ENCODE measurements around the gene FDX2. TPM values are rescaled to one million over a fixed set of nuclear protein-coding genes. Genes with fewer than 3 reads are reported as not detected.

The FDX2 gene
- total and polyA plus RNA-seq, 4 donors: 5.8 to 18.7 (median 10.0) TPM

GRCh38 chr19:10365518-10365917 lies 49.7 kb upstream of the FDX2 start (continued):
- TF ChIP-seq, protein P1, sequence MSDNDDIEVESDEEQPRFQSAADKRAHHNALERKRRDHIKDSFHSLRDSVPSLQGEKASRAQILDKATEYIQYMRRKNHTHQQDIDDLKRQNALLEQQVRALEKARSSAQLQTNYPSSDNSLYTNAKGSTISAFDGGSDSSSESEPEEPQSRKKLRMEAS (IDR thresholded peaks at IDR 0.05): no peak
- TF ChIP-seq SP1 (IDR thresholded peaks at IDR 0.05): no peak
- TF ChIP-seq FOXA2 (IDR thresholded peaks at IDR 0.05): no peak
- no peak for TF ChIP-seq RXRA (IDR thresholded peaks at IDR 0.05)
- TF ChIP-seq NR2F2 (IDR thresholded peaks at IDR 0.05): no peak

DNA sequence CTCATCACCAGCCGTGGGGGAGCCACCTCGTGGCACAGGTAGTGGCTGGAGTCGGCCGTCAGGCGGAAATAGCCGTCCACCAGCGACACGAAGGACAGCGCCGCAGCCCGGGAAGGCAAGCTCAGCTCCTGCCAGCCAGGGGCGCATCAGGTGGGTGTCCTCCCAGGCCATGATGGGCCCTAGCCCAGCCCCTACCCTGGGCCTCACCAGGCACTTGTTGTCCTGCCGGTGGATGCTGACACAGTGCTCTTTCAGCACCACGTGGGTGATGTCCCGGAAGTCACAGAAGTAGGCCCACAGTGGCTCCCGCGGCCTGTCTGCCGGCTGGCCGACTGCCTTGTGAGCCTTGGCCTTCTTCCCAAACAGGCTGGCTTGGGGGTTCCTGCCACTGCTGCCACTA lies 48.8 kb upstream of the FDX2 start:
- Histone ChIP-seq H3K36me3 (ENCODE audit: control insufficient read depth in 4 of 4, insufficient read depth in 3 of 4, low read depth in 1 of 4, low read length in 3 of 4) (peaks cover 10 to 70% (median 30%) of the 10 kb centered on the region in 4 donors), H3K4me3 (ENCODE audit: low read depth in 1 of 3, low read length in 3 of 3) (no peak overlapping the region), H3K27ac (ENCODE audit: low read depth in 1 of 2, low read length in 2 of 2) (no peak overlapping the region), H3K9me3 (ENCODE audit: control insufficient read depth in 4 of 4, low read length in 3 of 4) (no peaks in the 10 kb centered on the region), H3K4me1 (ENCODE audit: control insufficient read depth in 4 of 4, insufficient read depth in 4 of 4, low read length in 3 of 4) (peaks cover 0 to 5% (median 3%) of the 10 kb centered on the region in 4 donors), H3K27me3 (ENCODE audit: control insufficient read depth in 4 of 4, insufficient read depth in 4 of 4, low read length in 3 of 4) (no peaks in the 10 kb centered on the region), H3K9ac (ENCODE audit: low read depth in 1 of 2, low read length in 2 of 2) (no peak overlapping the region)
- DNase-seq (ENCODE audit: low spot score): no peak
- WGBS: 69% methylated on average over 19 of the region's 19 CpGs
- TF ChIP-seq FOXA1 (IDR thresholded peaks at IDR 0.05) (no peak), GABPA (IDR thresholded peaks at IDR 0.05 in 1 of 2, conservative IDR thresholded peaks at IDR 0.05 in 1 of 2) (peak in 1 of 2 donors; percentile 29)

DNA sequence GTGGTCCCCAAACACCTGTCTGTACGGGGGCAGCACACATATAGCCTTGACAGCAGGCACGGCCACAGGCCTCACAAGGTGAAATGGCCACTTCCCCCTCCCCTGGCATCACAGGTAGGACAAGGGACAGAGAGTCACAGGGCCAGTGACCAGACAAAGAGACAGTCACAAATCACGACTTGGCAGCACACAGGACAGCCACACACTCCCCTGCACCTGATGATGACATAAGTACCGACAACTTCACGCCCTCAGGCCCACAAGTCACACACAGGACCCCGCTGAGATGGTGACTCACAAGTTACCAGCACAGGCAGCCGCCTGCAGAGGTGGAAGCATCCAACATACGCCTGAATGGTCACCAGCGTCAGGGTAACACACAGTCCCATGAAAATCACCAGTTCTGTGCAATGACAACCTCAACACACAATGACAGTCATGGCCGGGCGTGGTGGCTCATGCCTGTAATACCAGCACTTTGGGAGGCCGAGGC lies 48.0 kb upstream of the FDX2 start:
- Histone ChIP-seq H3K9ac (ENCODE audit: low read depth in 1 of 2, low read length in 2 of 2) (no peak overlapping the region), H3K4me3 (ENCODE audit: low read depth in 1 of 3, low read length in 3 of 3) (no peak overlapping the region), H3K27me3 (ENCODE audit: control insufficient read depth in 4 of 4, insufficient read depth in 4 of 4, low read length in 3 of 4) (no peaks in the 10 kb centered on the region), H3K4me1 (ENCODE audit: control insufficient read depth in 4 of 4, insufficient read depth in 4 of 4, low read length in 3 of 4) (peaks cover 0 to 5% (median 3%) of the 10 kb centered on the region in 4 donors), H3K9me3 (ENCODE audit: control insufficient read depth in 4 of 4, low read length in 3 of 4) (no peaks in the 10 kb centered on the region), H3K27ac (ENCODE audit: low read depth in 1 of 2, low read length in 2 of 2) (no peak overlapping the region), H3K36me3 (ENCODE audit: control insufficient read depth in 4 of 4, insufficient read depth in 3 of 4, low read depth in 1 of 4, low read length in 3 of 4) (peaks cover 16 to 69% (median 26%) of the 10 kb centered on the region in 4 donors)
- 92% methylated on average over 12 of the region's 12 CpGs for WGBS
- TF ChIP-seq JUND (IDR thresholded peaks at IDR 0.05): no peak
- no peak for TF ChIP-seq HNF4G (IDR thresholded peaks at IDR 0.05)
- TF ChIP-seq GABPA (IDR thresholded peaks at IDR 0.05 in 1 of 2, conservative IDR thresholded peaks at IDR 0.05 in 1 of 2): no peak
- no peak for TF ChIP-seq ZBTB33 (IDR thresholded peaks at IDR 0.05)
- TF ChIP-seq, protein P2, sequence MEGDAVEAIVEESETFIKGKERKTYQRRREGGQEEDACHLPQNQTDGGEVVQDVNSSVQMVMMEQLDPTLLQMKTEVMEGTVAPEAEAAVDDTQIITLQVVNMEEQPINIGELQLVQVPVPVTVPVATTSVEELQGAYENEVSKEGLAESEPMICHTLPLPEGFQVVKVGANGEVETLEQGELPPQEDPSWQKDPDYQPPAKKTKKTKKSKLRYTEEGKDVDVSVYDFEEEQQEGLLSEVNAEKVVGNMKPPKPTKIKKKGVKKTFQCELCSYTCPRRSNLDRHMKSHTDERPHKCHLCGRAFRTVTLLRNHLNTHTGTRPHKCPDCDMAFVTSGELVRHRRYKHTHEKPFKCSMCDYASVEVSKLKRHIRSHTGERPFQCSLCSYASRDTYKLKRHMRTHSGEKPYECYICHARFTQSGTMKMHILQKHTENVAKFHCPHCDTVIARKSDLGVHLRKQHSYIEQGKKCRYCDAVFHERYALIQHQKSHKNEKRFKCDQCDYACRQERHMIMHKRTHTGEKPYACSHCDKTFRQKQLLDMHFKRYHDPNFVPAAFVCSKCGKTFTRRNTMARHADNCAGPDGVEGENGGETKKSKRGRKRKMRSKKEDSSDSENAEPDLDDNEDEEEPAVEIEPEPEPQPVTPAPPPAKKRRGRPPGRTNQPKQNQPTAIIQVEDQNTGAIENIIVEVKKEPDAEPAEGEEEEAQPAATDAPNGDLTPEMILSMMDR (IDR thresholded peaks at IDR 0.05; ENCODE audit: low read depth, low read length, missing input control): no peak
- no peak for TF ChIP-seq SP1 (IDR thresholded peaks at IDR 0.05)
- TF ChIP-seq RXRA (IDR thresholded peaks at IDR 0.05): no peak
- TF ChIP-seq TAF1 (conservative IDR thresholded peaks at IDR 0.05): no peak
- no peak for TF ChIP-seq EGR1 (IDR thresholded peaks at IDR 0.05; ENCODE audit: low read depth in 2 of 2)
- TF ChIP-seq YY1 (IDR thresholded peaks at IDR 0.05): no peak
- TF ChIP-seq RAD21 (IDR thresholded peaks at IDR 0.05): no peak
- TF ChIP-seq FOXA1 (IDR thresholded peaks at IDR 0.05): no peak
- no peak for TF ChIP-seq REST (IDR thresholded peaks at IDR 0.05)
- TF ChIP-seq, protein P3, sequence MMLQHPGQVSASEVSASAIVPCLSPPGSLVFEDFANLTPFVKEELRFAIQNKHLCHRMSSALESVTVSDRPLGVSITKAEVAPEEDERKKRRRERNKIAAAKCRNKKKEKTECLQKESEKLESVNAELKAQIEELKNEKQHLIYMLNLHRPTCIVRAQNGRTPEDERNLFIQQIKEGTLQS (IDR thresholded peaks at IDR 0.05): no peak
- TF ChIP-seq FOXA2 (IDR thresholded peaks at IDR 0.05): no peak
- TF ChIP-seq, protein P1 (IDR thresholded peaks at IDR 0.05): no peak
- no peak for DNase-seq (ENCODE audit: low spot score)
